T-helper 1 cell (primary cell): ENCODE measurements around the gene NOP10.
"Not testable (repeated sequence)": the region's sequence is repeated elsewhere in the genome, so short reads cannot be mapped to it uniquely, and the experiment has no call there.

Experiments used
- DNase-seq, 5 donors: peaks; one replicate each; pipeline ENCODE4 v3.0.0-alpha.2; 2012 to 2020

The NOP10 gene

GRCh38 chr15:34358367-34358766 is 15.4 kb upstream of the NOP10 start:
- no peak for DNase-seq

GRCh38 chr15:34357653-34358052 is 14.7 kb upstream of the NOP10 start:
- DNase-seq, result no peak

DNA sequence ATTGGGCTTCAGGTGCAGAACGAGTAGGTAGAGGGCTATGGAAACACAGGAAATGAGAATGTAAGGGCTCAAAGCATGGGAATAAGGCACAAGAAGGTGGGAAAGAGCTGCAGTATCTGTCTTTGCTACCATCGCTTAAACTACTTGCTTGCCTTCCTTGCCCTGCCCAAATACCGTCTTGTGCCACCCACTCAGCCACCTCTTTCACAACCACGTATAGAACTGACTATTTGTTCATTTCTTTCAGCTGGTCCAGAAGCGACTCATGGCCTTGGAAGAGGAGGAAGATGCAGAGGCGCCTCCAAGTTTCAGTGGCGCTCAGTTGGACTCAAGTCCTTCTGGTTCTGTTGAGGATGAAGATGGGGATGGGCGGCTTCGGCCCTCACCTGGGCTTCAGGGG is 12.3 kb upstream of the NOP10 start:
- no peak for DNase-seq

DNA sequence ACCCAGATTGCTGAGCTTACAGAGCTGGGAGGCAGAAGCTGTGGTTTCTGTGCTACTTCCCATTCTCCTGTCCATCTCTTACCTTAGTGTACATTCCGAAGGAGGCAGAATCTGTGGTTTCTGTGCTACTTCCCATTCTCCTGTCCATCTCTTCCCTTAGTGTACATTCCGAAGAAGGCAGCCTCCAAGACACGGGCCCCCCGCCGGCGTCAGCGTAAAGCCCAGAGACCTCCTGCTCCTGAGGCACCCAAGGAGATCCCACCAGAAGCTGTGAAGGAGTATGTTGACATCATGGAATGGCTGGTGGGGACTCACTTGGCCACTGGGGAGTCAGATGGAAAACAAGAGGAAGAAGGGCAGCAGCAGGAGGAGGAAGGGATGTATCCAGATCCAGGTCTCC is 11.3 kb upstream of the NOP10 start:
- no peak for DNase-seq

DNA sequence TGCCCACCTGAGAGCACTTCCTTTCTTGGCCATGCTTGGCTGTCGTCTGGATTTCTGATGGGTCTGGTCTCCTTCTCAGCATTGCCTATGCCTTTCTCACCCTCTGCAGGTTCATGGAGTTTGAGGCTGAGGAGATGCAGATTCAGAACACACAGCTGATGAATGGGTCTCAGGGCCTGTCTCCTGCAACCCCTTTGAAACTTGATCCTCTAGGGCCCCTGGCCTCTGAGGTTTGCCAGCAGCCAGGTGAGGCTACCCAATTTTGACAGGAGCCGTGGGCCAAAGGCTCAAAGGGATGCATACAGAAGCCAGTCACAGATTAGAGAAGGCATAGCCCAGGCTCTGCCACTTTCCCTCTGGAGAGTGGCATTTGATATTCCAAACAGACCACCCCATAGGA is 10.7 kb upstream of the NOP10 start:
- no peak for DNase-seq

DNA sequence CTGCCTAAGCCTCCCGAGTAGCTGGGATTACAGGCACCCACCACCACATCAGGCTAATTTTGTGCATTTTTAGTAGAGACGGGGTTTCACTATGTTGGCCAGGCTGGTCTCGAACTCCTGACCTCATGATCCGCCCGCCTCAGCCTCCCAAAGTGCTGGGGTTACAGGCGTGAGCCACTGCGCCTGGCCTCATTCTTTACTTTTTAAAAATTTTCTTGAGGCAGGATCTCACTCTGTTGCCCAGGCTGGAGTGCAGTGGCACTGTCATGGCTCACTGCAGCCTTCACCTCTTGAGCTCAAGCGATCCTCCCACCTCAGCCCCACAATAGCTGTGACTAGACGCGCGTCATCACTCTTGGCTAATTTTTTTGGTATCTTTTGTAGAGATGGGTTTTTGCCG is 10.1 kb upstream of the NOP10 start:
- DNase-seq, result not testable (repeated sequence)

DNA sequence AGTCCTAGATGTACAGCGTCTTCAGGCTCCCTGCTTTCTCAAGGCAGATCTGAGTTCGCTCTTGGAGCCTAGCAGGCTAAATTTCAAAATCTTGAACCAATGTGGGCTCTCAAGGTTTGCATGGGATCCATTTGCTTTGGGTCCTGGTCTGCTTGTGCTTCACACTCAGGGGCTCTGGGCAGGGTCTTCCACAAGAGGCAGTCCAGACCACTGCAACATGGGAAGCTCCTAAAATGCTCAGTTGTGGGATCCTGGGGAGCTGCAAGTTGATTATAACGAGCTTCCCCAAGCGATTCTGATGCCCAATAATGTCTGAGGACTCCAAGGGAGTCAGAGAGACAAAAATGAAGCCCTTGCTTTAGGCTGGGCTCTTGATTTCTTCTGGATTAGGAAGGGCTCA is 6.8 kb upstream of the NOP10 start:
- DNase-seq, result no peak

- no peak for DNase-seq
These were observed 5.9 kb upstream of the NOP10 start for GRCh38 chr15:34348735-34349300.

GRCh38 chr15:34347951-34348638 is 5.2 kb upstream of the NOP10 start:
- no peak for DNase-seq

GRCh38 chr15:34342213-34342736 is 661 bp downstream of the NOP10 start:
- DNase-seq, result not testable (repeated sequence)

- no peak for DNase-seq
These were observed 1.3 kb downstream of the NOP10 start for GRCh38 chr15:34341381-34342212.

- no peak for DNase-seq
These were observed 3.0 kb downstream of the NOP10 start for GRCh38 chr15:34339946-34340345.

- no peak for DNase-seq
These were observed 4.6 kb downstream of the NOP10 start for GRCh38 chr15:34338347-34338746.

GRCh38 chr15:34337557-34338306 is 5.2 kb downstream of the NOP10 start, which contains the start of gene SLC12A6:
SLC12A6 (minus strand) TSS chr15:34337781; CDS start chr15:34336680, 1,101 bp downstream.
- DNase-seq, result peak; percentile 83 to 91 (median 87)

DNA sequence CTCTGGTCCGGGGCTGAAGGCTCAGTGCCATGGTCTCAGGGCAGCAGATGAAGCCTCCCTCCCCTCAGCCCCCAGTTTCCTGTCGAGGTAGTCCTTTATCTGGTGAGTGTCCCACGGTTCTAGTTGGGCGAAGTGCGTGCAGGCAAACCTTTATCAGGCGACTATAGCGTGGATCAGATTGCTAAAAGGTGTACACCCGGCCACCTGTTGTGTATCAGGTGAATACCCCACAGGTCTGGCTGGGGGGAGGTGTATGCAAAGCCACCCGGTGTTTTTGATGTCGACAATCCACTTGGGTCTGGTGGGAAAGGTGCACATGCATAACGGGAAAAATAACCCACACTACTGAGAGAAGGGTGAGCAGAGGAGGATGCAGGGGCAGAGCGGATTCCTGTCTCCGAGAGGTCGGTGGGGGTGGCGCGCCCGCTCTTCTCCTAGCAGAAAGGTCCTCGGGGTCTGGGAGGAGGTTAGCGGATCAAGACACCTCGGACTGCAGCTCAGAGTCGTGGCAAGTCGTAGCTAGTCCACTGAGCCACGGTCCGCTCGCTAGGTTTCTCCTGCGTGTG is 5.9 kb downstream of the NOP10 start:
- DNase-seq, result peak in 1 of 5 donors; percentile 11

- no peak for DNase-seq
These were observed 6.5 kb downstream of the NOP10 start for GRCh38 chr15:34336231-34336990.

DNA sequence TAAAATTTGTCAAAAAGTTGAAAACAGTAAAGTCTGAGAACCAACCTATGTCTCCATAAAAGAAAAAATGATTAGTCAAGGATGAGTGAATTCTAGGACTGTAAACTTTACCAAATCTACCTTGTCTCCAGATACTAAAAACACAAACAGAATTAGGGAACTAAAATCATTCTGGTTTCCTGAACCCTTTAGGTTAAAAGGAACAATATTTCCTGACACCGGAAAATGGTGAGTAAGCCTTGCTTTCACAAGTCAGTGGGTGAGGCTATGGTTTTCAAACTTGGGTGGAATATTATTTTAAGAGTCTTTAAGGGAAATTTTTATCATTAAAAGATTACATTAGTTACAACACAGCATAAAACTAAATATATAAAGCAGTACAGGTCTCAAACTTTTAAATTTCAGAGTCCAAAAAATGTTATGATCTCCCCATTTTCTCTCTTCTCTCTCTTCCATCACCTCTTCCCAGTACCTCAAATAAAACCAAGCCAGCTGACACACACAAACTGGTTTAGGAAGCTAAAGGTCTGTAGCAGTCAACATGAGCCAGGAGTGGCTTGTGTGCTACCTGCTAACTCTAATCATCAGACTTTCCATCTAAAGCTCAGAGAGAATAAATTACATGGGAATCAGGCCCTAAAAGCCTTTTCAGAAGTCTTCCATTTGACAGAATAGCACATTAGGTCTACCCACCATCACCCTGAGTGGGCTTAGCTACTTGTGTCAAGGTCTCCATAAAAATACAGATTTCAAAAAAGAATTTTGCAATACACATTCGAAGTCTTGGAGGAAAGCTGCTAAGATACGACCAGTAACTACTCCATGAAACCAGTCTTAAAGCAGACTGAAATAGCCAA is 7.5 kb downstream of the NOP10 start:
- DNase-seq, result no peak

- DNase-seq, result no peak
These were observed 8.3 kb downstream of the NOP10 start for GRCh38 chr15:34334672-34335071.

DNA sequence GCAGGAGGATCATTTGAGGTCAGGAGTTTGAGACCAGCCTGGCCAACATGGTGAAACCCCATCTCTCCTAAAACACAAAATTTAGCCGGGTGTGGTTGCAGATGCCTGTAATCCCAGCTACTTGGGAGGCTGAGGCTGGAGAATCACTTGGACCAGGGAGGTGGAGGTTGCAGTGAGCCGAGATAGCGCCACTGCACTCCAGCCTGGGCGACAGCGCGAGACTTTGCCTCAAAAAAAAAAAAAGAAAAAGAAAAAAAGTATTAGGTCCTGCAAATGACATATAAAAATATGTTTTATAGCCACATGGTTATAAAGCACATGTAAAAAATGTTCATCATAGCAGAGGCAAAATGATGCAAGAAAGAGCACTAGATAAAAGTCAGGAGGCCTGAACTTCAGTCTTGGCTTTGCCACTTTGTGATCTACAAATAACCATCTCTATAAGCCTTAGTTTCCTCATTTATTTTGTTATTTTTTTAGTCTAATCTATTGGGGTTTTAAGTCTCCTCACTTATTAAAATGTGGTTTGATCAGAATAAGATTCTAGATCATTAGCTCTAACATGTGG is 10.3 kb downstream of the NOP10 start:
- no peak for DNase-seq

DNA sequence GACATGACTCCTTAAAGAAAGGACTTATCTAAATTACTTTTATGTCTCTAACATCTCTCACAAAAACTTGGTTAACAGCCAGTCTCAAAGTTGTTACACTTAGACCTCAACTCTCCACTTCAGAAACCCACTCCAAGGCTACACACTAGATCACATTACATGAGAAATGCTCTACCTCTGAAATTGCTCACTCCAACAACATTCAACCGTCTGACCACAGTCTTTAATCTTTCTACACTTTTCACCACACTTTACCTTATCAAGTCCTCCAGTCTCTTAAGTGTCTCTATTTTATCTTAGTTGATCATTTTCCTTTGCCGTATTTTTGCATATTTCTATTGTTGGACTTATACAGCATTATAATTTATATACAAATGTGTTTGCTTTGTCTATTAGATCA is 11.1 kb downstream of the NOP10 start:
- DNase-seq, result peak in 1 of 5 donors; percentile 53
